Measurements from ENCODE around the gene JDP2. TPM values are rescaled to one million over a fixed set of nuclear protein-coding genes. Genes with fewer than 3 reads are reported as not detected.
"Not testable (repeated sequence)": the region's sequence is repeated elsewhere in the genome, so short reads cannot be mapped to it uniquely, and the experiment has no call there.

The JDP2 gene, protein sequence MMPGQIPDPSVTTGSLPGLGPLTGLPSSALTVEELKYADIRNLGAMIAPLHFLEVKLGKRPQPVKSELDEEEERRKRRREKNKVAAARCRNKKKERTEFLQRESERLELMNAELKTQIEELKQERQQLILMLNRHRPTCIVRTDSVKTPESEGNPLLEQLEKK
- total RNA-seq = 1 to 10 TPM in 1 of 2 experiments, under 1 TPM in 1; 0.93 to 1.5 TPM

DNA sequence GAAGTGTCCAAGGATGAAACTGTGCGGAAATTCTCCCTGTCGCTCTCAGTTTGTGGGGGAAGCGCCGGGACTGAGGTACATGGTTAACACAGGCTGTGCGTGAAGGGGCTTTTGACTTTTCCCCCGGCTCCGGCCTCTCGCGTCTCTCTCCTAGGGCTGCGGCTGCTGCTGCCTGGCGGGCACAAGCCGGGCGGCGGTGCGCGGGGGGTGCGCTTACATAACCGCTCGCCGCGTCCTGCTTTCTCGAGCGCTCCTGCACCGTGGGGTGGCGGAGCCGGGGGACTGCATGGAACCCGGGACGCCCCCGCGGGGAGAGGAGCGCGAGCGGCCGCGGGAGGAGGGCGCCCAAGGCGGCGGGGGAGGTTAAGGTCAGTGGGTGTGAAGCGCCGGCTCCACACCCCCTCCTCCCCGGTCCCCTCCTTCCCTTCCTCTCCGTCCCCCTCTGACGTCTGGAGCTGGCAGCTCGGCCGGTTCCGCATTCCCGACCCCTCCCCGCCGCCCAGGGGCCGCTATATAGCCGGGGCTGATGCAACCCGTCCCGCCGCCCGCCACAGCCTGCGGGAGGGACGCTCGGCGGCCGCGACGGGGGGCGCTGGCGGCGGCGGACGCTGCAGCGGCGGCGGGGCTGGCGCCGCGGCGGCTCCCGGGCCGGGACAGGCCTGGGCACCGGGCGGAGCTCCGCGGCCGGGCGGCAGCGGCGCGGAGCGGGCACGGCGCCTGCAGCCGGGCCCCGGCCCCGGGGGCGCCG lies at the start of gene JDP2:
TSS of gene JDP2 (plus strand) at position 541 of the 748 bp plus-strand sequence. CDS start 9,899 bp downstream, outside the sequence.
- CTCF ChIA-PET = interaction anchor here (0.7 kb wide), 1 partner anchor 61 kb away, joined by 4 read pairs; no protein-coding TSS in a partner anchor

DNA sequence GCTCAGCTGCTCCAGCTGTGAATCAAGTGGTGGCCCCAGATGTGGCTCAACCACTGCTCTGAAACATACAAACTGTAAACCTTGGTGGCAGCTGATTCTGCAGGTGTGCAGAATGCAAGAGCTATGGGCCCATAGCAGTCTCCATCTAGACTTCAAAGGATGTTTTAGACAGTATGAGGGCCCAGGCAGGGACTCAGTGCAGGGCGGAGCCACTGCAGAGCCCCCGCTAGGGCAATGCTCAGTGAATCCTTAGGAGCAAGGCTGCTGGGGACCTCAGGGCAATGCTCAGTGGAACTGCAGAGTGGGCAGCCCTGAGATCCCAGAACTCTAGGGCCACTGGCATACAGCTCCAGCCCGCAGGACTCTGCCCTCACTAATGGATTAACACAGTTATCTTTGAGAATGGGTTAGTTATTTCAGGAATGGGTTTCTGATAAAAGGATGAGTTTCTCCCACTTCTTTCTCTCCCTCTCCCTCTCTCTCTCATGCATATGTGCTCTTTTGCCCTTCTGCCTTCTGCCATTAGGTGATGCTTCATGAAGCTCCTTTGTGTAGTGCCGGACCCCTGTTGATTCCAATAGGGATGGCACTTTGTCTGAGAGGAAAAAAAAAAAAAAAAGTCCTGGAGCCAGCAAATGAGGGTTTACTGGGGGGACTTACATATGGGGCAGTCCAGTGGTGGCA lies 48.4 kb upstream of the JDP2 start:
- ChIA-PET POLR2A (no interaction called here), CTCF (no interaction called here)

More for the DNA sequence above, at the start of gene JDP2:
- POLR2A ChIA-PET = no interaction called here

DNA sequence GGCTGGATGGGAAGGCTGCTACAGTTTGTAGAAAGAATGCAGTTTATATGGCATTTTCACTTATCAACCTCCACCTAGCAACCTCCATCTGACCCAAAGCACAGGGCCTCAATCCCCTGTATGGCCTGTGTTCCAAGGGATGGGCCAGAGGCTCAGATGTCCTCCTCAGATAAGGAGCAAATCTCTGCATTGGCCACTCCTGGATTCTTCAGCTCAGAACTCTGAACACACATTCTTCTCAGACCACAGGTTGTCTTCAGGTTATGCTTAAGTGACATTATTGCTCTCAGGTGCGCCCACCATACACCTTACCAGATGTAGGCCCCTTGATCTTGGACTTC lies 47.9 kb upstream of the JDP2 start:
- ChIA-PET POLR2A (no interaction called here), CTCF (no interaction called here)

DNA sequence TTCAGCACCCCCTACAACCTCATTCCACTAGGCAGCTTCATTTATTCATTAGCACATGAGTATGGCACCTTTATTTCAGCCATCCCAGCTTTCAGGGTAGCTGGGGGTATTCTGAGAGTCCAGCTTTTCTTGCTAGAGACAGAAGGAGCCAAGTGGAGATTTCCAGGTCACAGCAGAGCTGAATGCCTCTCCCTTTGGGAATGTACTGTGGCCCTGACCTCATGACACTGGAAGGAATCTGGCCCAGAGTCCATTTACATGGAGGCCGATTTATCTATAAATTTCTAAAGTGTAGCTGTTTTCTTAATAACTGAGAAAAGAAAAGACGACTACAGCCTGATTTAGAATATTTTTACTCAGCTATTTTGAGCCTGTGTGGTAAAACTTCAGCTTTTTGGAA lies 47.2 kb upstream of the JDP2 start:
- ChIA-PET POLR2A (no interaction called here), CTCF (no interaction called here)

DNA sequence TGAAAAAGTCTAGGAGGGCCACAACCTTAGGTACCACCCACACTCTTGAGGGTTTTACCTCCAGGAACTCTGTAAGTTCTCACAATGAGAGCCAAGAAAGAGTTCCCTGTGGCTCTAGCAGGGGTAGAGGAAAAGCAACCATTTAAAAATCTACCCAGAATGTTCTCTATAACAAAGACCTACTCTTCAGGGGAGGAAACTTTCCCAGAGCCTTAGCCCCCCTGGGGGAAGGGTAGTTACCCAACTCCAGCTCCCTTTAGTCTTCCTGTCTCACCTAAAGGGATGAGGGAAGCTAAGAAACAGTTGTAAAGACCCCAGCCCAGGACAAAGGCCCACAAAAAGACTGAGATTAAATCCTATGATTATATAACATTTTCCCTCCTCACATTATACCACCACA lies 46.2 kb upstream of the JDP2 start:
- ChIA-PET CTCF (no interaction called here), POLR2A (no interaction called here)

DNA sequence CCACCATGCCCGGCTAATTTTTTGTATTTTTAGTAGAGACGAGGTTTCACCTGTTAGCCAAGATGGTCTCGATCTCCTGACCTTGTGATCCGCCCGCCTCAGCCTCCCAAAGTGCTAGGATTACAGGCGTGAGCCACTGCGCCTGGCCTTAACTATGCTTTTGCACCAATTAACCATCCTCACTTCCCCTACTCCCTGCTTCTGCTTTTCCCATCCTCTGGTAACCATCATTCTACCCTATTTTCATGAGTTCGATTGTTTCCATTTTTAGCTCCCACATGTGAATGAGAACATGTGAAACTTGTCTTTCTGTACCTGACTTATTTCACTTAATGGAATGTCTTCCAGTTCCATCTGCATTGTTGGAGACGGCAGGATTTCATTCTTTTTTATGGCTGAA lies 44.6 kb upstream of the JDP2 start:
- CTCF ChIA-PET = not testable (repeated sequence)
- POLR2A ChIA-PET = interaction anchor here (0.7 kb wide), 1 partner anchor 70 kb away, joined by 5 read pairs; no protein-coding TSS in a partner anchor

DNA sequence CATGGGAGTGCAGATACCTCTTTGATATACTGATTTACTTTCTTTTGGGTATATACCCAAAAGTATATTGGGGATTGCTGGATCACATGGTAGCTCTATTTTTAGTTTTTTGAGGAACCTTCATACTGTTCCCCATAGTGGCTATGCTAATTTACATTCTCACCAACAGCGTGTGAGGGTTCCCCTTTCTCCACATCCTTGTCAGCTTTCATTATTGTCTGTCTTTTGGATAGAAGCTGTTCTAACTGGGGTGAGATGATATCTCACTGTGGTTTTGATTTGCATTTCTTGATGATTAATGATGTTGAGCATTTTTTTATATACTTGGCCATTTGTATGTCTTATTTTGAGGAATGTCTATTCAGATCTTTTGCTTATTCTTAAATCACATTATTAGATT lies 44.1 kb upstream of the JDP2 start:
- CTCF ChIA-PET = no interaction called here
- POLR2A ChIA-PET = no interaction called here

DNA sequence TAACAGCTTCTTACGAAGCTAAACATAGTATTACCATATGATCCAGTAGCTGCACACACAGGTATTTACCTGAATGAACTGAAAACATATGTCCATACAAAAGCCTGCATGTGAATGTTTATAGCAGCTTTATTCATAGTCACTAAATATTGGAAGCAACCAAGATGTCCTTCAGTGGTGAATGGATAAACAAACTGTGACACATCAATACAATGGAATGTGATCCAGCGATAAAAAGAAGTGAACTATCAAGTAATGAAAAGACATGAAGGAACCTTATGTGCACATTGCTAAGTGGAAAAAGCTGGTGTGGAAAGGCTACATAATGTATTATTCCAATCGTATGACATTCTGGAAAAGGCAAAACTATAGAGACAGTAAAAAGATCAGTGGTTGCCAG lies 38.1 kb upstream of the JDP2 start:
- ChIA-PET POLR2A (no interaction called here), CTCF (no interaction called here)

DNA sequence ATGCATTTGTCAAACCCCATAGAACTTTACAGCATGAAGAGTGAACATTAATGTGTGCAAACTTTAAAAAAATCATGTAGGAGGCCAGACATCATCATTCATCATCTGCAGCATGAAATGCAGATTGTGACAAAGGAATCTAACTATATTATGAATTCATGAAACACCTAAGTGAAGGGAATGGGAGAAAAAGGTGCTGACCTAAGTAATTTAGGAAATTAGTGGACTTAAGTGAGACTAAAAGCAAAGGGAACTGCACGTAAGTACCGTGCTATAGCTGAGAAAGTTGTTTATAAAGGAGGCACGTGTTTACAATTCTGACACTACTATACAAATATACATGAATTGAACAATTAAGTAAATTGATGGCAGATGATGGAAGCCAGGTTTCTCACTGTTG lies 37.6 kb upstream of the JDP2 start:
- ChIA-PET CTCF (no interaction called here), POLR2A (no interaction called here)

DNA sequence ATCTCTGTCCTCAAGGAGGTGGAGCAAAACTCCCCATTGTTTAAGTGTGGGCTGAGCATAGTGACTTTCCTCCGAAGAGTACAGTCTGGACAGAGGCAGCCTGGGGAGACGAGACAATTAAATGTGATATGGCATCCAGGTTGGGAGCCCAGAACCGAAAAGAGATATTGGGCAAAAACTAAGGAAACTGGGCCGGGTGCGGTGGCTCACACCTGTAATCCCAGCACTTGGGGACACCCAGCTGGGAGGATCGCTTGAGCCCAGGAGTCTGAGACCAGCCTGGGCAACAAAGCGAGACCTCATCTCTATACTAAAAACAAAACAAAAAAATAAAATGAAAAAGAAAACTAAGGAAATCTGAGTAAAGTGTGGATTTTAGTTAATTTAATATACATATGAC lies 35.9 kb upstream of the JDP2 start:
- CTCF ChIA-PET = no interaction called here
- POLR2A ChIA-PET = no interaction called here

DNA sequence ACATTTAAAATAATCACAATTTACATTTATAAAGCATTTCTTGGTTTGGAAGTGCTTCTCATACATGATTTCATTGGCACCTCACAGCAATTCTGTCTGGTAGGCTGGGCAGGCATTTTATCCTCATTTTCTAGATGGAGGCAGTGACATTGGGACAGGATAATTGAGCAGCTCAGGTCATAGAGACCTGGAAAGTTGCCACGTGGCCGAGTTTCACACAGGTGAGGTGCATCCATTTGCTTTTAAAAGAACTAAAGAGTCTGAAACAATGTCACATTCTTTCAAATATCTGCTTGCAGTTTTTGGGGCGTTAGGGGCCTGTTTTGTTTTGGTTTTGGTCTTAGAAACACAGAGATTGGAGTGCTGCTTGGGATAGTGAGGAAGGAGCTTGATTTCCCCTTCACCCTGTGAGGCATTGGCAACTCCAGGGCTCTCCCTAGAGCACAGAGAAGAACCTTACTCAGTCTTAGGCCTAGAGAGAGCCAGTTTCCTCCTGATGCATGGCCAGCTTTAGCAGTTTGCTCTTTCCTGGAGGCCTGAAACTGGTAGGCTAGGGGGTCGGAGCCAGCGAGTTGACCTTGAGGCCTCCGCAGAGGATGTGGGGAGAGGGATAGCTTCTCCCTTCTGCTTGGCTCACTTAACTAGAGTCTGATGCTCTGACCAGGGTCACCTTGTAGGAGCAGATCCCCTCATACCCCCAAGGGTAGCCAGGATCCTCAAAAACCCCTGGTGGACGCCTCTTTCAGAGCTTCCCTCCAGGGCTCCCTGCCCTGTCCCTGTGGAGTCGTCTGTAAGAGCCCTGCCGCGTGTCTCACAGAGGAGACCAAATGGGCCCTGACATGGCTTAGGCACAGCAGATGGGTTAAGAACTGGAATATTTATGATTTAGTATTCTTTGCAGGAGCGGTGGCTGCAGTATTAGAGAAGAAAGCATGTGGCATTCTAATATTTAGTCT lies 34.9 kb upstream of the JDP2 start:
- ChIA-PET CTCF (no interaction called here), POLR2A (no interaction called here)

DNA sequence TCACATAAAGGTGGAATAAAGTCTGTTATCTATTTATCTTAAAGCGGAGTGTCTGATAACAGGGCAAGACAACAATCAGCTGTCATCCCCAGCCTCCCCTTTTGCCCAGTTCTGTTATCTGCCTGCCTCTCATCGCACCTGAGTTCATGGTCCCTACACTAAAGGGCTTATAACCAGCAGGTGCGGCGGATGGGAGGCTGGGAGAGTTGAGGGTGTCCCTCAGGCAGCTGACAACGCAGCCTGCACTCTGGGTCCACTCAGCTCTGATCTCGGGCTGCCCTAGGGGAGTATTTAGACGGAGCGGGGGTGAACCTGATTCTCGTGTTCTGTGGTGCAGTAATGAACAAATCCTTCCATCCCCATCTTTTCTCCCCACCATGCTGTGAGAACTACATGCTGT lies 34.0 kb upstream of the JDP2 start:
- ChIA-PET POLR2A (no interaction called here), CTCF (no interaction called here)

DNA sequence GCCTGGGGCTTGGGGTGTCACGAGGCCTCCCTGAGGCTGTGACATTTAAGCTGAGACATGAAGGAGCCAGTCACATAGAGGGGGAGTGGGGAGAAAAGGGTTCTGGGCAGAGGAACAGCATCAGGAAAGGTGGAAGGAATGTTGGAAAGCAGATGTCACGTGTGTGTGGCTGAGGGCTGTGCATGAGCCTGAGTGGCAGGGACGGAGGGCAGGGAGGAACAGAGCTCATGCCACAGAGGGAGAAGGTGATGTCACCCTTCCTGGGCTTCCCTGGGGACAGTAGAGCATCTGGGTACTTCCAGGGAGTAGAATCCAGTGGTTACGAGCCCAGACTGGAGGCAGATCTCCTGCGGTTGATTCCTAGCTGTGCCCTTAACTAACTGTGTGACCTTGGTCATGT lies 32.0 kb upstream of the JDP2 start:
- POLR2A ChIA-PET = no interaction called here
- CTCF ChIA-PET = no interaction called here

DNA sequence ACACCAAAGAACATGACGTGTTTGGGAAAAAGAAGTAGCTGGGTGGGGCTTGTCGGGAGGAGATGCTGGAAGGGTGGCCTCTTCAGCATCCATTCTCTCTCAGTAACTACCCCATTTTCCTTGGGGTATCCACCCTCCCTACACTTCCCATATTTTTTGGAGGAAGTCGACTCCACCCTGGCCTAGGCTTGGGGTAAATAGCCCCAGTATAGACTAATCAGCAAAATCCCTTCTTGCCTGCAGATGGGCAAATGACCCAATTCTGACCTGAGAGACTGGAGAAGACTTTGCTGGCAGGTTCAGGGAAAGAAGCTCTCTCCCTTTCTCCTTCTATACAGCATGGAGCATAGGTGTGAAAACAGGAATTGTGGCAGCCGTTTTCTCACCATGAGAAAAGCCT lies 28.5 kb upstream of the JDP2 start:
- CTCF ChIA-PET = no interaction called here

DNA sequence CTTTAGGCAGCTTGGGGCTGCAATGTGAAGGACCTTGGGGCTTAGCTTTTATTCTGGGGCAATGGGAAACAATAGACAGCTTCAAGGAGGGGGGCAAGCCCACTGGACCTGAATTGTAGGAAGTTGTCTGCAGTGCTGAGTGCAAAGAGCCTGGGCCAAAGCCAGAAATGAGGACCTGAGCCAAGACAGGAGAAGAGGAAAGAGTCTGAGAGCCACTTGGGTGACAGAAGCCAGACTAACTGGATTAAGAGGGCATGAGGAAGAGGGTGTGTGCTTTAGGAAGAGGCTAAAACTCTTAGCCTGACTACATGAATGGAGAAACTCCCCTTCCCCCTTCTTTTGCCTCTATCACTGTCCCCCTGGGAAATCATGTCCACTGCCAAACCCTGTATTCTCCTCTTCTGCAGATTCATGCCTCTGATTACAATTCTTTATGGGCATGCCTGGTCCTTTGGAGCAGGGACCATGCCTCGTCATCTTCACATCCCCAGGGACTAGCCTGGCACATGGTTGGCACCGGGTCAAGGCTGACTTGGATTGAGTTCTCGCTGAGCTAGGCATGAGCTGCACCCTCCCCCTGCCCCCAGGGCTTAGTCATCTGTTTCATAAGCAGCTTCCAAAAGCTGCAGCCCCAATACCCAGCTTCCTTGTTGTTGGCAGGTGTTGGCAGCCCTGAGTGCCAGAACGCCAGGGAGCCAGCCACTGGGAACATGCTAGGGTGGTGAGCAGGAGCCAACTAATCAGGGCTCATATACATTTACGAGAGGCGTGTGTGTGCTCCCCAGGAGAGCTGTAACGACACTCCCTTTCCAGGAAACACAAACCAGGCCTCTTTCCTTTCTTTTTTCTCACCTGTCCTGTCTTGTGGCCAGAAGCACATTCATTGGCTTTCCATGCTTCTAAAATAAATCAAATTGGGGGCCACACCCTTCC lies 27.7 kb upstream of the JDP2 start:
- CTCF ChIA-PET = no interaction called here
- POLR2A ChIA-PET = no interaction called here

More for the DNA sequence above, 28.5 kb upstream of the JDP2 start:
- POLR2A ChIA-PET = no interaction called here

DNA sequence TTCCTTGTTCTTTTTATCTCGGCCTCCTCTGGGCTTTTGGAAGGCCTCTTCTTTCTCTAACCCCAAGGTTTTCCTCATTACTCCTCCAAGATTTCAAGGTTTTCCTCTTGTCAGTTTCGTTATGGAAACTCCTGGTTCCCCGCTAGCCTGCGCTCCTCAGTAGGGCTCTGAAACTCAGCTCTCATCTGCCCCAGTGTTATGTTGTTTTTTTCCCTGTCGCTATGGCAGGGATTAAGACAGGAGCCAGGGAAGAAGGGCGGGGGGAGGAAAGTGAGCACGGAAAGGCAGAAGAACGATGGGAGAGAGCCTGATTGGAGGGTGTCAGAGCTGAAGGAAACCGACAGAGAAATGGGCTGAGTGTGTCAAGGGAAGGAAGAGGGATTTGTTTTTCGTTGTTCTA lies 26.5 kb upstream of the JDP2 start:
- ChIA-PET CTCF (no interaction called here), POLR2A (no interaction called here)

DNA sequence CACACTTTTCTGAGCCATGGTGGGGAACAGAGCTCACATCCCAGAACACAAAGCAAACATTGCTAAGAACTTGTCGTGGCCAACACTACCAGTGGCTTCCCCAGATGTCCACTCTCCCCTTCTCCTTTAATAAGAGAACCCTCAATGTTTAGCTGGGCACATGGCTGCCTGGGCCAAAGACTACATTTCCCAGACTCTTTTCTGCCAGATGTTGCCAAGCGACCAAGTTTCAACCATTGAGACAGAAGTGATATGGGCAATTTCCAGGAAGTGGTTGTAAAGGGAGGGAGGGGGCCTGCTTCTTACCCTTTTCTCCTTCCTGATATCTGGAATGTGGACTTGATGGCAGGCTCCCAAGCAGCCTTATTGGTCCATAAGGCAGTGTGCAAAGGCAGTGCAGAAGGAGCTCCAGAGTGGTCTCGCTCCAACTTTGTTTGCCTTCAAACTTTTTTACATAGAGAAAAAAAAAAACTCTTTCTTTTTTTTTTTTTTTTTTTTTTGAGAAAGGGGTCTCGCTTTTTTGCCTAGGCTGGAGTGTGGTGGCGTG lies 24.9 kb upstream of the JDP2 start:
- ChIA-PET CTCF (interaction anchor here (0.6 kb wide), 3 partner anchors 59 to 1146 kb away, joined by 3 to 6 read pairs (median 4); no protein-coding TSS in a partner anchor), POLR2A (no interaction called here)

DNA sequence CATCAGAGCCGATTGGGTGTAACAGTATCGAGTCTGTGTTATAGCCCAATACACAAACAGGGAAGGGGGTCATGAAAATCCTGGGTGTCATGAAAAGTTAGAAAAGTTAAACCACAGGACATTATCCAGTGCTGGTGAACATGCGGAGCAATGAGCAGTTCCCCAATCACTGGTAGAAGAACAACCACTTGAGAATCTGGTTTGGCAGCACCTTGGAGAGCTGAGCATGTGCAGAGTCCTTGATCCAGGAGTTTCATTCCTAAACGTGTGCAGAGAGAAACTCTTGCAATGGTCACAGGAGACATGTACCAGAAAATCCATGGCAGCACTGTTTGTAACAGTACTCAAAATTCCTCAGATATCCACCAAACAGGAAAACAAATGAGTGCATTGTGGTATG lies 23.0 kb upstream of the JDP2 start:
- ChIA-PET POLR2A (no interaction called here), CTCF (no interaction called here)

DNA sequence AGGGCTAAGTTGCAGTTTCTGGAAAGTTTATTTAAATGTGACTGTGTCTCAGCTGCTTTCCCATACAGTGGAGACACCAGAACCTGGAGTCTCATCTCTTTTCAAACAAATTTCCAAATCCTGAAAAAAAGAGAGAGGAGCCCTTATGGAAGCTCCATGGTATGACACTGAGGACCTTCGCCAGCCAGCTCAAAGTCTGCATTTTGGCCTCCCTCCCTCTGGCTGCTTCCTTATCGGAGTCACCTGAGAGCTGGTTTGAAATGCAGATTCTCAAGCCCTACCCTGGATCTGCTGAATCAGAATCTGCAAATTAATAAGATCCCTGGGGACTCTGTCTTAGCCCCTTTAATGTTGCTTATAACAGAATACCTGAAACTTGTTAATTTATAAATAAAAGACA lies 21.7 kb upstream of the JDP2 start:
- POLR2A ChIA-PET = no interaction called here
- CTCF ChIA-PET = no interaction called here

Data from activated CD8-positive, alpha-beta memory T cell treated with anti-CD3 and anti-CD28 coated beads for 36 hours (primary cell).